GM12878 (cell line): Measurements from ENCODE around the gene FAM216A. TPM values are rescaled to one million over a fixed set of nuclear protein-coding genes. Genes with fewer than 3 reads are reported as not detected.

Source experiments
- BACH1 ChIP-seq: fragments of 450-650 bp; IDR thresholded peaks from 2 replicates; pipeline ENCODE4 v1.6.1; 2017; ENCODE audit warnings: mild to moderate bottlenecking, borderline replicate concordance
- BCL3 ChIP-seq: IDR thresholded peaks from 2 replicates; pipeline ENCODE4 v1.6.1; 2011; ENCODE audit warnings: borderline replicate concordance, low read depth, mild to moderate bottlenecking, moderate library complexity, low read length; ENCODE audit not compliant: insufficient read depth, poor library complexity, severe bottlenecking
- BCLAF1 ChIP-seq: fragments of 450-650 bp; IDR thresholded peaks from 2 replicates; pipeline ENCODE4 v1.6.1; 2017; ENCODE audit warnings: antibody characterized with exemption, mild to moderate bottlenecking, moderate library complexity
- BHLHE40 ChIP-seq, 2 experiments: fragments of 450-650 bp in 1 of 2; IDR thresholded peaks; 2 replicates each; pipeline ENCODE4 v1.6.1; 2011 to 2017; ENCODE audit warnings: low read depth in 2 of 2, borderline replicate concordance in 1 of 2, improper control_type of control experiment in 1 of 2, low read length in 1 of 2, mild to moderate bottlenecking in 1 of 2
- BMI1 ChIP-seq: fragments of 450-650 bp; IDR thresholded peaks from 2 replicates; pipeline ENCODE4 v1.6.1; 2016; ENCODE audit warnings: mild to moderate bottlenecking, moderate library complexity, borderline replicate concordance
- CBX3 ChIP-seq: fragments of 200-600 bp; sonication (generic); IDR thresholded peaks from 2 replicates; pipeline ENCODE4 v1.6.1; 2016; ENCODE audit warnings: low read depth, borderline replicate concordance
- CREM ChIP-seq: IDR thresholded peaks from 2 replicates; pipeline ENCODE4 v1.6.1; 2014; ENCODE audit warnings: antibody characterized with exemption, low read depth
- EED ChIP-seq: sonication (generic); IDR thresholded peaks from 2 replicates; pipeline ENCODE4 v1.6.1; 2016; ENCODE audit warnings: antibody characterized with exemption, low read depth
- FOS ChIP-seq: IDR thresholded peaks from 3 replicates; pipeline ENCODE4 v1.6.1; 2011; ENCODE audit warnings: borderline replicate concordance; ENCODE audit not compliant: insufficient read length; ENCODE audit errors: extremely low read depth
- IKZF2 ChIP-seq, 2 experiments: fragments of 450-650 bp; IDR thresholded peaks; 2 replicates each; pipeline ENCODE4 v1.6.1; 2017; ENCODE audit warnings: mild to moderate bottlenecking in 2 of 2, moderate library complexity in 2 of 2
- KAT2A ChIP-seq: conservative IDR thresholded peaks from 2 replicates; pipeline ENCODE4 v1.6.1; 2011; ENCODE audit warnings: low read depth, low read length; ENCODE audit not compliant: control insufficient read depth
- MYC ChIP-seq: IDR thresholded peaks from 2 replicates; pipeline ENCODE4 v1.6.1; 2011; ENCODE audit warnings: mild to moderate bottlenecking, low read length, moderate library complexity, inconsistent platforms; ENCODE audit not compliant: insufficient read depth, insufficient replicate concordance, insufficient read length, severe bottlenecking
- NR2C1 ChIP-seq: fragments of 450-650 bp; IDR thresholded peaks from 2 replicates; pipeline ENCODE4 v1.6.1; 2017; ENCODE audit warnings: antibody characterized with exemption, mild to moderate bottlenecking, moderate library complexity
- NR2F1 ChIP-seq: fragments of 450-650 bp; conservative IDR thresholded peaks from 2 replicates; pipeline ENCODE4 v1.6.1; 2017; ENCODE audit warnings: mild to moderate bottlenecking
- PKNOX1 ChIP-seq: fragments of 450-650 bp; IDR thresholded peaks from 2 replicates; pipeline ENCODE4 v1.6.1; 2016; ENCODE audit warnings: mild to moderate bottlenecking
- PML ChIP-seq: IDR thresholded peaks from 2 replicates; pipeline ENCODE4 v1.6.1; 2012; ENCODE audit warnings: low read length, inconsistent platforms
- RAD21 ChIP-seq: IDR thresholded peaks from 2 replicates; pipeline ENCODE4 v1.6.1; 2011; ENCODE audit warnings: mild to moderate bottlenecking, low read depth, low read length, moderate library complexity; ENCODE audit not compliant: insufficient read depth
- RB1 ChIP-seq: fragments of 450-650 bp; formaldehyde crosslinking; IDR thresholded peaks from 2 replicates; pipeline ENCODE4 v1.6.1; 2017; ENCODE audit warnings: mild to moderate bottlenecking, borderline replicate concordance
- RCOR1 ChIP-seq: conservative IDR thresholded peaks from 2 replicates; pipeline ENCODE4 v1.6.1; 2012; ENCODE audit warnings: low read depth, low read length, improper control_type of control experiment
- RFX5 ChIP-seq: IDR thresholded peaks from 2 replicates; pipeline ENCODE4 v1.6.1; 2011; ENCODE audit warnings: low read depth, low read length, improper control_type of control experiment
- SREBF1 ChIP-seq: IDR thresholded peaks from 2 replicates; pipeline ENCODE4 v1.6.1; 2012; ENCODE audit warnings: mild to moderate bottlenecking, low read length
- TCF3 ChIP-seq: IDR thresholded peaks from 2 replicates; pipeline ENCODE4 v1.6.1; 2012; ENCODE audit warnings: low read depth, mild to moderate bottlenecking, low read length, borderline replicate concordance; ENCODE audit not compliant: insufficient read depth
- YY1 ChIP-seq: IDR thresholded peaks from 2 replicates; pipeline ENCODE4 v1.6.1; 2011; ENCODE audit warnings: low read depth, mild to moderate bottlenecking, low read length
- ZBED1 ChIP-seq: IDR thresholded peaks from 2 replicates; pipeline ENCODE4 v1.6.1; 2016; ENCODE audit warnings: borderline replicate concordance
- ZNF24 ChIP-seq: fragments of 450-650 bp; IDR thresholded peaks from 2 replicates; pipeline ENCODE4 v1.6.1; 2017; ENCODE audit warnings: antibody characterized with exemption, mild to moderate bottlenecking
- polyA plus RNA-seq, 11 experiments: library from polyadenylated mRNA; depleted of rRNA in 4 of 11; unstranded in 6 of 11; stranded (reverse) in 5 of 11; fragments of >200 nt; fragmentation: Nextera tagmentation in 4 of 11; fragmentation: Illumina TruSeq in 1 of 11; extraction: Ambion mirVana in 4 of 11; extraction: Trizol in 1 of 11; gene quantifications; 1 replicate in 1 of 11; 2 replicates in 10 of 11; pipeline versions ENCODE4 v1.2.1 to v1.2.3, GENCODE V29; 2011 to 2016; ENCODE audit warnings: inconsistent platforms in 2 of 11, missing spikeins in 2 of 11, low read depth in 1 of 11
- total RNA-seq, 4 experiments: library from RNA; depleted of rRNA in 3 of 4; stranded (reverse); fragments of >200 nt in 3 of 4; fragmentation: Illumina TruSeq in 1 of 4; extraction: Trizol in 1 of 4; gene quantifications; 2 replicates each; pipeline versions ENCODE4 v1.2.1 to v1.2.3, GENCODE V29; 2013 to 2021

Gene FAM216A
- total and polyA plus RNA-seq, 10 of the 15 experiments (the other 5 are each of a cell fraction or from before 2014, with no cell fraction given) = 15.0 to 48.3 (median 35.0) TPM

- TF ChIP-seq BCL3 (no peak), CREM (peak; percentile 62; the same call in 1 of the 2 replicates), ZNF24 (no peak), BMI1 (no peak), CBX3 (no peak), RB1 (peak; percentile 98; the same call in 1 of the 2 replicates), FOS (no peak), PML (peak; percentile 81), BACH1 (peak; percentile 68), BCLAF1 (no peak), BHLHE40 (IDR thresholded peaks at IDR 0.05; ENCODE audit: borderline replicate concordance in 1 of 2, low read depth in 2 of 2, low read length in 1 of 2) (peak; percentile 34 to 61), SREBF1 (no peak), YY1 (peak; percentile 95), NR2C1 (no peak), PKNOX1 (peak; percentile 77), IKZF2 (IDR thresholded peaks at IDR 0.05) (peak; percentile 42 to 56; a peak in 3 of 4 replicates), TCF3 (0 out of 2 replicates have a peak, but pooled peaks have one; percentile 17), KAT2A (no peak), EED (peak; percentile 57), ZBED1 (0 out of 2 replicates have a peak, but pooled peaks have one; percentile 22), NR2F1 (peak; percentile 46; the same call in 1 of the 2 replicates), RAD21 (no peak), RFX5 (peak; percentile 74), MYC (peak; percentile 53), RCOR1 (peak; percentile 90; the same call in 1 of the 2 replicates)
Observed at GRCh38 chr12:110501752-110502738, 33.4 kb downstream of the FAM216A start, which contains the start of the genes RAD9B and VPS29 (continued).
